MCF 10A (cell line): ENCODE measurements around the gene SPRR1A. TPM values are rescaled to one million over a fixed set of nuclear protein-coding genes. Genes with fewer than 3 reads are reported as not detected.

Experiments
- Bru-seq: library from RNA; stranded (reverse); fragments of 400-500 nt; gene quantifications from one replicate; lab custom pipeline; 2021; lab: Mats Ljungman, UMichigan
- BruChase-seq, 2 experiments: library from RNA; stranded (reverse); fragments of 400-500 nt; gene quantifications; one replicate each; lab custom pipeline; 2021; lab: Mats Ljungman, UMichigan
- BruUV-seq: library from RNA; stranded (reverse); fragments of 400-500 nt; replicated peaks from 2 replicates; lab custom pipeline; 2021; lab: Mats Ljungman, UMichigan
- CTCF ChIA-PET: fragments of 300-600 bp; sonication (Branson Sonifier 250); formaldehyde crosslinking; extraction: SDS; loops from one replicate; lab custom pipeline; 2021; ENCODE audit warnings: antibody characterized with exemption, inconsistent platforms; lab: Yijun Ruan, JAX
- POLR2A ChIA-PET: fragments of 300-600, 350-650 bp; sonication (Branson Sonifier 250); formaldehyde crosslinking; extraction: SDS; loops from one replicate; lab custom pipeline; 2020; ENCODE audit warnings: antibody characterized with exemption, inconsistent platforms; lab: Yijun Ruan, JAX
- DNase-seq: peaks from one replicate; pipeline ENCODE4 v3.0.0-alpha.2; 2018; ENCODE audit not compliant: unreplicated experiment
- H3K27ac Mint-ChIP-seq: one replicate; pipeline ENCODE4 v1.8.0; 2022; ENCODE audit warnings: mild to moderate bottlenecking, low read depth, mixed read lengths; ENCODE audit not compliant: unreplicated experiment
- H3K27me3 Mint-ChIP-seq: one replicate; pipeline ENCODE4 v1.8.0; 2022; ENCODE audit warnings: mixed read lengths; ENCODE audit not compliant: insufficient read depth, unreplicated experiment
- H3K36me3 Mint-ChIP-seq: one replicate; pipeline ENCODE4 v1.8.0; 2022; ENCODE audit warnings: mild to moderate bottlenecking, moderate library complexity, mixed read lengths; ENCODE audit not compliant: insufficient read depth, unreplicated experiment
- H3K4me1 Mint-ChIP-seq: one replicate; pipeline ENCODE4 v1.8.0; 2022; ENCODE audit warnings: mixed read lengths; ENCODE audit not compliant: insufficient read depth, unreplicated experiment
- H3K4me3 Mint-ChIP-seq: one replicate; pipeline ENCODE4 v1.8.0; 2022; ENCODE audit warnings: mild to moderate bottlenecking, moderate library complexity, mixed read lengths; ENCODE audit not compliant: unreplicated experiment
- H3K9me3 Mint-ChIP-seq: one replicate; pipeline ENCODE4 v1.8.0; 2022; ENCODE audit warnings: mixed read lengths; ENCODE audit not compliant: unreplicated experiment
- intact Hi-C: fragments of 100-400 bp; cut with micrococcal nuclease; formaldehyde crosslinking; loops from 2 replicates; pipeline ENCODE4 v1.14.1; 2022
- long read RNA-seq: library from polyadenylated mRNA; stranded (forward); transcript quantifications from one replicate; pipeline ENCODE4 v2.0.0, GENCODE V29; 2022
- total RNA-seq: library from RNA; stranded (reverse); gene quantifications from 2 replicates; pipeline ENCODE4 v1.2.3, GENCODE V29; 2022
- TF ChIP-seq, protein P1 (sequence below): fragments of 200-600 bp; IDR thresholded peaks from one replicate; pipeline ENCODE4 v1.8.0; 2022; ENCODE audit warnings: antibody characterized with exemption, mild to moderate bottlenecking; ENCODE audit not compliant: unreplicated experiment

The SPRR1A gene, protein sequence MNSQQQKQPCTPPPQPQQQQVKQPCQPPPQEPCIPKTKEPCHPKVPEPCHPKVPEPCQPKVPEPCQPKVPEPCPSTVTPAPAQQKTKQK
- total RNA-seq (not detected in 2 replicates), Bru-seq, nascent RNA (not detected), BruChase-seq, experiment 1, labeled RNA remaining after a 6-hour chase (percentile 31 among the genes with signal in this experiment), BruChase-seq, experiment 2, labeled RNA remaining after a 2-hour chase (not detected)
- long read RNA-seq = 0 reads

DNA sequence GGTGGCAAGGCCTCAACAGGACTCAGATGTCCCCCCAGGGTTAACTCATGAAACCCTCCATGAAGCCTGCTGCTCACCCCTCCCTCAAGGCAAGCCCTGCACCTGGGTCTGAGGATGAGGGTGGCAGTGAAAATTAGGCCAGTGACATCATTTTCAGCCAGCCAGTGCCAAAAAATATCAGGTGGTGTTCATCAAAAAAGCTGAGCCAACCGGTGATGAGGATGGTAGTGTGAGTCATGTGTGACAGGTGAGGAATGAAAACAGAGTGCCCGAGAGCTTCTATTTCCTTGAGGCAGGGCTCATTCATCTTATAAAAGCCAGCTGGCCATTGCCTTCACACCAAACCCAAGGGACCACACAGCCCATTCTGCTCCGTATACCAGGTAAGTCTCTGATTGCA is at the start of gene SPRR1A:
Gene SPRR1A (plus strand): TSS at position 339 of the 400 bp plus-strand sequence. CDS start 1,150 bp downstream, outside the sequence.
- no peak within 1 kb of the TSS for H3K27ac Mint-ChIP-seq
- intact Hi-C loops = no loop called here
- TF ChIP-seq, protein P1, sequence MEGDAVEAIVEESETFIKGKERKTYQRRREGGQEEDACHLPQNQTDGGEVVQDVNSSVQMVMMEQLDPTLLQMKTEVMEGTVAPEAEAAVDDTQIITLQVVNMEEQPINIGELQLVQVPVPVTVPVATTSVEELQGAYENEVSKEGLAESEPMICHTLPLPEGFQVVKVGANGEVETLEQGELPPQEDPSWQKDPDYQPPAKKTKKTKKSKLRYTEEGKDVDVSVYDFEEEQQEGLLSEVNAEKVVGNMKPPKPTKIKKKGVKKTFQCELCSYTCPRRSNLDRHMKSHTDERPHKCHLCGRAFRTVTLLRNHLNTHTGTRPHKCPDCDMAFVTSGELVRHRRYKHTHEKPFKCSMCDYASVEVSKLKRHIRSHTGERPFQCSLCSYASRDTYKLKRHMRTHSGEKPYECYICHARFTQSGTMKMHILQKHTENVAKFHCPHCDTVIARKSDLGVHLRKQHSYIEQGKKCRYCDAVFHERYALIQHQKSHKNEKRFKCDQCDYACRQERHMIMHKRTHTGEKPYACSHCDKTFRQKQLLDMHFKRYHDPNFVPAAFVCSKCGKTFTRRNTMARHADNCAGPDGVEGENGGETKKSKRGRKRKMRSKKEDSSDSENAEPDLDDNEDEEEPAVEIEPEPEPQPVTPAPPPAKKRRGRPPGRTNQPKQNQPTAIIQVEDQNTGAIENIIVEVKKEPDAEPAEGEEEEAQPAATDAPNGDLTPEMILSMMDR = no peak
- no peaks in the 10 kb centered on the region for H3K27me3 Mint-ChIP-seq
- POLR2A ChIA-PET = interaction anchor here (0.8 to 3.0 kb wide), 4 partner anchors 16 to 209 kb away, joined by 3 to 14 read pairs (median 4); partner anchors contain the start of gene SPRR2B
- H3K4me3 Mint-ChIP-seq = no peak within 1 kb of the TSS
- BruUV-seq = no TSS peak
- peaks cover 5% of the 10 kb centered on the region for H3K4me1 Mint-ChIP-seq
- H3K9me3 Mint-ChIP-seq = no peaks in the 10 kb centered on the region
- DNase-seq = peak; percentile 70
- CTCF ChIA-PET = interaction anchor here (0.6 kb wide), 1 partner anchor 209 kb away, joined by 3 read pairs; no protein-coding TSS in a partner anchor
- no peaks in the 10 kb centered on the region for H3K36me3 Mint-ChIP-seq

DNA sequence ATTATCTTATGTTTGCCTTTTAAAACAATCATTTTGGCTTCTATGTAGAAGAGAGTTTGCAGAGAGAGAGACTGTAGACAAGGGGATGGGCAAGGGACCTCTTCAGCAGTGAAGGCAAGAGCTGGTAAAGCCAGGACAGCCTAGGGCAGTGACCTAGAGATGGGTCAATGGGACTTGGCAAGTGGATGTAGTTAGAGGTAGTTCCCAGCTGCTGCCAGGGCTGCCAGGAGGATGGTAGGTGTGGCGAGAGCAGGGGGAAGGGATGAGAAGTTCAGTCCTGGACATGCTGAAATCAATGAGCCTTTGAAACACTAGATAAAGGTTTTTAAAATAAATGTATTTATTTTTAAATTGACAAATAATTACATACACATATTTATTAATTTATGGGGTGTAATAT is 43.3 kb upstream of the SPRR1A start:
- no peaks in the 10 kb centered on the region for H3K36me3 Mint-ChIP-seq
- TF ChIP-seq, protein P1 = no peak
- intact Hi-C loops = no loop called here
- no peaks in the 10 kb centered on the region for H3K27me3 Mint-ChIP-seq
- peaks cover 20% of the 10 kb centered on the region for H3K4me1 Mint-ChIP-seq
- DNase-seq = no peak
- ChIA-PET CTCF (interaction anchor here (1.2 to 1.8 kb wide), 2 partner anchors 15 to 92 kb away, joined by 3 to 5 read pairs; no protein-coding TSS in a partner anchor), POLR2A (interaction anchor here (5.8 kb wide), 1 partner anchor 13 kb away, joined by 49 read pairs; no protein-coding TSS in a partner anchor)
- BruUV-seq = no TSS peak
- H3K4me3 Mint-ChIP-seq = no peak overlapping the region
- H3K9me3 Mint-ChIP-seq = peaks cover 7% of the 10 kb centered on the region
- no peak overlapping the region for H3K27ac Mint-ChIP-seq

DNA sequence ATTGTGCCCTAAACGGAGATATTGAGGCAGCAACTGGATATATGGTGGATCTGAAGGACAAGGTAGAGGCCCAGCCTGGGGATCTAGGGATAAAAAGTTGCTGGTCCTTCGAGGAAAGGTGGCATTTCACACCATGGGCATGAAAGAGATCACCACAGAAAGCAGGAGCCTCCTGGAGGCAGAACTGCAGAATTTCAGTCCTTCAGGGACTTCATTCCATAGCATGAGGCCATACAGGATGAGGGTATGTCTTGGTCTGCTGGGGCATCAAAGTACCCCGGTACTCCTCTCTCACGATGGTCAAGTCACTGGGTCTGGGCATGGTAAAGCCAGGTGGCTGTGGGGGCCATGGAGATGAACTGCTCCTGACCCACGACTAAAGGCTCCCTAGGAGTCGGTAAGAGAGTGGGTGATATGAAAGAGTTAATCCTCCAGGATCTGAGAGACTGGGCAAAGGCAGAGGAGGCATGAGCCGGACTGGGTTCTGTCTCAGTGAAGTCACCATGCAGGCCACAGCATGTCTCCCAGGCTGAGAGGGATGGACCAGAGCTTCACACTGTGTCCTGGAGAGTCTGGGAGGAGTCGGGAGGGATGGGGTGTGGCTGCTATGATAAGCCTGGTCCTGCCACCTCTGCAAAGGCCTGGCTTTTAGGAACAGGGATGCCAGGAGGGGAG is 42.7 kb upstream of the SPRR1A start:
- DNase-seq = peak; percentile 75
- intact Hi-C loops = no loop called here
- Mint-ChIP-seq H3K9me3 (peaks cover 7% of the 10 kb centered on the region), H3K27me3 (no peaks in the 10 kb centered on the region), H3K27ac (no peak overlapping the region), H3K36me3 (no peaks in the 10 kb centered on the region), H3K4me3 (no peak overlapping the region), H3K4me1 (peaks cover 20% of the 10 kb centered on the region)
- CTCF ChIA-PET = interaction anchor here (0.7 to 5.7 kb wide), 5 partner anchors 15 to 252 kb away, joined by 3 to 27 read pairs (median 3); no protein-coding TSS in a partner anchor
- TF ChIP-seq, protein P1 = no peak
- POLR2A ChIA-PET = interaction anchor here (0.6 to 5.8 kb wide), 6 partner anchors 12 to 234 kb away, joined by 3 to 49 read pairs (median 4); no protein-coding TSS in a partner anchor
- no TSS peak for BruUV-seq

DNA sequence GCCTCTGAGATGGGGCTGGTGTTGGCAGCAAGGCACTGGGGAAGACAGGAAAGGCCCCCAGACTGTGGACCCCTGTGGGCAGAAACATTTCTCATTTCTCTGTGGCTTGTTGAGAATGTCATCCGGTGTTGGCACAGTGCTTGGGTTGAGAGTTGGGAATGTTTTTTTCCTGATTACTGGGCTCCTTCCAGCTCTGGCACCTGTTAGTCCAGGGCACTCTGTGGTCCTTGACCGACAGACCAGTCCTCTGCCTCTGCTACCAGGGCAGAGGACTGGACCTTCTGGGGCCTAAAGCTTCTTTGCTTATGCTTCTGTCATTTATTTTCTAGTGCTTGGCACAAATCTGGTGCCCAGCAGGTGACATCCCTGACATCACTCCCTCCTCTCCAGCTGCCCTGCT is 41.7 kb upstream of the SPRR1A start:
- Mint-ChIP-seq H3K4me1 (peaks cover 20% of the 10 kb centered on the region), H3K36me3 (no peaks in the 10 kb centered on the region), H3K27ac (no peak overlapping the region), H3K4me3 (no peak overlapping the region), H3K9me3 (peaks cover 7% of the 10 kb centered on the region), H3K27me3 (no peaks in the 10 kb centered on the region)
- ChIA-PET CTCF (interaction anchor here (5.7 kb wide), 1 partner anchor 251 kb away, joined by 27 read pairs; no protein-coding TSS in a partner anchor), POLR2A (interaction anchor here (0.6 to 5.8 kb wide), 3 partner anchors 11 to 1563 kb away, joined by 3 to 49 read pairs (median 4); no protein-coding TSS in a partner anchor)
- no TSS peak for BruUV-seq
- DNase-seq = no peak
- intact Hi-C loops = no loop called here
- TF ChIP-seq, protein P1 = no peak
